Endothelial cell (in vitro differentiated cells): Measurements from ENCODE around the gene SLC32A1. TPM values are rescaled to one million over a fixed set of nuclear protein-coding genes. Genes with fewer than 3 reads are reported as not detected.
A peak's percentile ranks its signal among the peaks of the same experiment; 100 is the strongest.

Experiments
- DNase-seq: peaks from one replicate; pipeline ENCODE4 v3.0.0; 2021; ENCODE audit warnings: low spot score
- H3K27ac Mint-ChIP-seq: one replicate; pipeline ENCODE4 v1.8.0; 2021; ENCODE audit warnings: mixed read lengths, inconsistent platforms; ENCODE audit not compliant: unreplicated experiment
- H3K27me3 Mint-ChIP-seq: one replicate; pipeline ENCODE4 v1.8.0; 2021; ENCODE audit warnings: mild to moderate bottlenecking, moderate library complexity, mixed read lengths, inconsistent platforms; ENCODE audit not compliant: unreplicated experiment
- H3K36me3 Mint-ChIP-seq: one replicate; pipeline ENCODE4 v1.8.0; 2021; ENCODE audit warnings: mild to moderate bottlenecking, low read depth, mixed read lengths, inconsistent platforms; ENCODE audit not compliant: unreplicated experiment
- H3K4me1 Mint-ChIP-seq: one replicate; pipeline ENCODE4 v1.8.0; 2021; ENCODE audit warnings: mild to moderate bottlenecking, mixed read lengths, inconsistent platforms; ENCODE audit not compliant: unreplicated experiment
- H3K4me3 Mint-ChIP-seq: one replicate; pipeline ENCODE4 v1.8.0; 2021; ENCODE audit warnings: mild to moderate bottlenecking, mixed read lengths, inconsistent platforms; ENCODE audit not compliant: unreplicated experiment
- H3K9me3 Mint-ChIP-seq: one replicate; pipeline ENCODE4 v1.8.0; 2021; ENCODE audit warnings: mixed read lengths, inconsistent platforms; ENCODE audit not compliant: unreplicated experiment
- CTCF ChIP-seq: fragments of 200-600 bp; sonication (generic); IDR thresholded peaks from one replicate; pipeline ENCODE4 v1.5.0; 2021; ENCODE audit warnings: antibody characterized with exemption; ENCODE audit not compliant: unreplicated experiment
- total RNA-seq: library from RNA; stranded (reverse); fragmentation: NEBNext Ultra II Directional; extraction: Animal tissue kit (Norgen Biotek cat#: 25700); gene quantifications from one replicate; pipeline ENCODE4 v1.2.1, GENCODE V29; 2021; ENCODE audit not compliant: unreplicated experiment

The SLC32A1 gene
- total RNA-seq, 1 donor from 2014 or later: 3.4 TPM

- DNase-seq: peak; percentile 25
- Mint-ChIP-seq H3K36me3 (peaks cover 28% of the 10 kb centered on the region), H3K9me3 (no peaks in the 10 kb centered on the region), H3K27ac (no peak overlapping the region), H3K27me3 (peaks cover 6% of the 10 kb centered on the region), H3K4me1 (peaks cover 35% of the 10 kb centered on the region), H3K4me3 (no peak overlapping the region)
- peak; percentile 55 for TF ChIP-seq CTCF
These were observed 27.2 kb downstream of the SLC32A1 start for GRCh38 chr20:38751360-38751976.

- Mint-ChIP-seq H3K27ac (no peak overlapping the region), H3K9me3 (no peaks in the 10 kb centered on the region), H3K4me1 (peaks cover 36% of the 10 kb centered on the region), H3K4me3 (no peak overlapping the region), H3K36me3 (peaks cover 29% of the 10 kb centered on the region), H3K27me3 (peaks cover 6% of the 10 kb centered on the region)
- no peak for TF ChIP-seq CTCF
- DNase-seq: no peak
These were observed 27.7 kb downstream of the SLC32A1 start for GRCh38 chr20:38752029-38752428.

- H3K36me3 Mint-ChIP-seq: peaks cover 26% of the 10 kb centered on the region
- peaks cover 2% of the 10 kb centered on the region for H3K27me3 Mint-ChIP-seq
- H3K9me3 Mint-ChIP-seq: no peaks in the 10 kb centered on the region
- peaks cover 30% of the 10 kb centered on the region for H3K4me1 Mint-ChIP-seq
- no peak overlapping the region for H3K4me3 Mint-ChIP-seq
- TF ChIP-seq CTCF: no peak
- H3K27ac Mint-ChIP-seq: no peak overlapping the region
- DNase-seq: no peak
These were observed 30.6 kb downstream of the SLC32A1 start for GRCh38 chr20:38754924-38755323.

- H3K27ac Mint-ChIP-seq: peak overlapping the region; percentile 85
- H3K36me3 Mint-ChIP-seq: peaks cover 31% of the 10 kb centered on the region
- no peaks in the 10 kb centered on the region for H3K9me3 Mint-ChIP-seq
- peaks cover 2% of the 10 kb centered on the region for H3K27me3 Mint-ChIP-seq
- no peak overlapping the region for H3K4me3 Mint-ChIP-seq
- DNase-seq: no peak
- TF ChIP-seq CTCF: no peak
- H3K4me1 Mint-ChIP-seq: peaks cover 30% of the 10 kb centered on the region
These were observed 31.1 kb downstream of the SLC32A1 start for GRCh38 chr20:38755324-38755910.

DNA sequence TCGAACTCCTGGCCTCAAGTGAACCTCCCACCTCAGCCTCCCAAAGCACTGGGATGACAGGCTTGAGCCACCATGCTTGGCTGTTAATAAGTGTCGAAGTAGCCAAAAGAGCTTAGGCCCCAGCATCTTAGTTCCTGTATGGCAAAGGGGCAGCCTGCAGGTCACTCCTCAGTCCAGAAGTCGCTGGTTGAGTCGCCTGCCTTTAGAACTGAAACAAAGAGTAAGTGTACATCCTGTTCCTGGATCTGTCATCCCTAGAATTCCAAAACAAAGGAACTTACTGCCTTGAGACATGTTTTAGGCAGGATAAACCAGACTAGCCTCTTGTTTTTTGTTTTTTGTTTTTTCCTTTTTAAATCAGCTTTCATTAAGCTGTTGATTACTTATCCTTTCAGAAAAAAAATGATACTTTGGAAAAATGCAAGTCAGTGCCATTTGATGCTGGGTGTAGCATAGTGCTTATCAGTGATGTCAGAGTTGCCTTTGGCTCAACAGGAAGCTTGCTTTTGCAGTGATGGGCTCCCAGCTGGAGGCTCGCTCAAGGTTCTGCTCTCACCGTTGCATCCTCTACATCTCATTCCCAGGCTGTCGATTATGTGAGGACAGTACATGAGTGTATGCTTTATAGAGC lies 33.0 kb downstream of the SLC32A1 start:
- Mint-ChIP-seq H3K9me3 (no peaks in the 10 kb centered on the region), H3K36me3 (peaks cover 45% of the 10 kb centered on the region), H3K27ac (peak overlapping the region; percentile 97), H3K27me3 (peaks cover 2% of the 10 kb centered on the region), H3K4me1 (peaks cover 30% of the 10 kb centered on the region), H3K4me3 (no peak overlapping the region)
- DNase-seq: peak; percentile 23
- no peak for TF ChIP-seq CTCF
